Activated CD8-positive, alpha-beta memory T cell treated with anti-CD3 and anti-CD28 coated beads, Interleukin-2, amount 50 U/mL, for 48 hours (primary cell): ENCODE measurements around the gene LARGE1.

ENCODE experiments used
- DNase-seq: peaks from one replicate; pipeline ENCODE4 v3.0.0-alpha.2; 2020

LARGE1 gene

DNA sequence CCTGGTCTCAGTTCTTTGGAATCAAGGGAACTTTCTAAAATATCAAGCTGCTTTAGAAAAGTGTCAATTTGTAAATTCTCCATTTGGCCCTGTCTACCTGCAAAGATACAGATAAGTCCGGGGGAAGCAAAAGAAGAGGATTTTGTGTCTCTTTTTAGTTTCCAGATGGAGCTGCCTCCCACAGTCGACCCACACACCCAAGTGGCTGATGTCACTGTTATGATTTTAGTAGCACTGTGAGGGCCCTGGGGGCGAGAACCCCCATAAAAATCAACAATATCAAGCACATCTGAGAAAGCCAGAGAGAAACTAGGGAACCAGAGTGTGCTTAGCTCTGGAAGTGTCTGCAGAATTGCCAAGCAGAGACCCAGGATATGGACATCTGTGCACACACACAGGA lies 212.7 kb downstream of the LARGE1 start:
- no peak for DNase-seq

DNA sequence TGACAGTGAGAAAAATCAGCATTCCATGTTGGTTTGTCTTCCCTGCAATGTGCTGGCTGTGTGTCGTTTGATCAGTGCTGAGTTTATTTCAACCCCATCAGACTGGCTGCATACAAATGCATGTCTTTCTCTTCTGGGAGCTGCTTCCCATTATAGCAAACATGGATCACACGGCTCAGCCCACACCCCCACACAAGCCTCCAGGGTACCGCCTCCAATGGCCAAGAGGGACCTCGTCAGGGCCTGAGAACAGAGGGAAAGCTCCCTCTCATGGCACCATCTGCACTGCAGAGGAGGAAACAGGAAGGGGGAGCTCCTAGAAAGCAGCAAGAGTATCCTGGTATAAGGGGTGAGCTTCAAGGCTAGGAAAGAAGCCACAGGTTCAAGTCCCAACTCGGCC lies 214.2 kb downstream of the LARGE1 start:
- no peak for DNase-seq

DNA sequence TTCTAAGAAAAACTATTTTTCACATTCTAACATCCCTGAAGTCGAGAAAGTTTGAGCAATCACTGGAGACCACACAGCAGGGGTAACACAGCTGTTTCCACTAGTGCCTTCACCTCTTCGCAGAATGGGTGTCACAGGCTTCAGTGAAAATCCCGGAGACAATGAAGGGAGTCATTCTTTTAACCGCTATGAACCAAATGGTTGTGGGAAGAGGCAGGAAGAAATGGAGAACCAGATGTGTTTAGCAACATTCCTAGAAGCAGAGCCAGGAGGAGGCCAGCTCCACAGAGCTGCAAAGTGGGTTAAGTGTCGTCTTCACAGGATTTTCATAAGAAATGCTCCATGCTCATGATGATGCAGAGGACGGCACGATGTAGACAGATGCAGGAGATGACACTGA lies 221.1 kb downstream of the LARGE1 start:
- DNase-seq, result no peak

DNA sequence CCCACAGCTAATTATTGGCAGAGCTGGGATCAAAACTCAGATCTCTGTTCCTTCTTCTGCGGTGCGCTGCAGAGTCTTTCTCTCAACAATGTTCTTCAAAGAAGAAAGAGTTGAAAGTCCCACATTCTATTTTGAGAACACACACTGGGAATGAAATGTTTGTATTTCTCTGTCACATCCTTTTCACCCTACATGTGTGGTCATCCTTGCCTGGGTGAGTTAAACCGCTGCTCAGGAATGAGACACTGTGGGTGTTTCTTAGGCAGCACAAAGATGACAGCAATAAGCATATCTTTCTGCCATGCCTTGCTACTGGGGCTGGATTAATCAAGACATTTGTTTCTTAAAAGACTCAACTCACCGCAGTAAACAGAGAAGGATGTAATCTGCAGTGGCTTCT lies 222.6 kb downstream of the LARGE1 start:
- DNase-seq, result no peak

DNA sequence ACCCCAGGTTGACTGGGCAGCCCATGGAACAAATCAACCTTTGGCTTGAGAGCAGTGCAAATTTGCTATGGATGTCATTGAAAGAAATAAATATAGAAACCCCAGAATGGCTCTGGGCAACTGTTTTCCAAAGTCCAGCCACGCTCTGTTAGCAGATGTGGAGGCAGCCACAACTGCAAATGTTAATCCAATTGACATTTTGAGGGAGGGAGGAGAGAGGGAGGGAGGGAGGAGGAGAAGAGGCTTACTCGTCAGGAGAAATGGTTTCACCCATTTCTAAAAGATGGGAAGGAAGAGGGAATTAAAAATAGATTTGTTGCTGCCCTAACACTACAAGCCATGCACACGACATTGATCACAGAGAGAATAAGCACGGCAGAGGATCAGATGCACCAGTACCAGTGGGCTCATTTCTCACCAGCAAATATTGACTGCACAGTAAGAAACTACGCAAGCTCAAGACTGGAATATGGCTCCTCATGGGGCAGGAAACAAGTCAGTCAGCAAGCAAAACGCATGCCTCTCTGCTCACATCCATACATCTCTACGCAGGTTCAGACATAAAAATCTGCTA lies 229.1 kb downstream of the LARGE1 start:
- no peak for DNase-seq

DNA sequence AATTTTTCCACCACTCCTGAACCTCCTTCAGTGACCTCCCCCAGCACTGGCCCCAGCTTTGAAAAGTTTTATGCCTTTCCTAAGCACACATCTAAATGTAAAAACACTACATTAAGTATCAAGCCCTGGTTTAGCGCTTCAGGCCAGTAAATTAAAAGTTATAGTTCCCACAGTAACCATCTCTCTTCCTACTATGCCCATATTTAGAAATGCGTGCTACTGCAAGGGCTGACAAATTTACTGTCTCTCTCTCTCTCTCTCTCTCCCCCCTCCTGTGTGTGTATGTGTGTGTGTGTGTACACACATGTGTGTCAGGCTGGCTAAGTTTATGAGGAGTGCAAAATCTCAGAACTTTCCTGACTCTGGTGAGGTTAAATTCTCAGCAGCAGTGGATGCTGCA lies 231.4 kb downstream of the LARGE1 start:
- DNase-seq, result no peak

DNA sequence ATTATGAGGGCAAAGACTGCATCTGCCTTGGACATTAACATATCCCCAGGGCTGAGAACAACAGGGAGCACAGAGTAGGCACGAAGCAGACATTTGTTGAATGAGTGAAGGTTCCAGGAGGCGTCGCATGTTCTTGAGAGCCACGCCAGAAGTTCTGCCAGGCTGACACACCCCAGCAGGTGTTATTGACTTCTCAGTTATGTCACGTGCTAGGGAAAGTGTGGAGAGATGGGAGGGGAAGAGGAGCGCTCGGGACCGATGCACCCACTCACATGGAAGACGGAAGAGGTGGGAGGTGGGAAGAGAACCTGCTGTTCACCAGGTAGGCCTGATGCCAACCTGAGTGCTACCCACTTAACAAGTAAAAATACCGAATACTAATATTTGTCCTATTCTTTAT lies 232.8 kb downstream of the LARGE1 start:
- DNase-seq, result no peak

DNA sequence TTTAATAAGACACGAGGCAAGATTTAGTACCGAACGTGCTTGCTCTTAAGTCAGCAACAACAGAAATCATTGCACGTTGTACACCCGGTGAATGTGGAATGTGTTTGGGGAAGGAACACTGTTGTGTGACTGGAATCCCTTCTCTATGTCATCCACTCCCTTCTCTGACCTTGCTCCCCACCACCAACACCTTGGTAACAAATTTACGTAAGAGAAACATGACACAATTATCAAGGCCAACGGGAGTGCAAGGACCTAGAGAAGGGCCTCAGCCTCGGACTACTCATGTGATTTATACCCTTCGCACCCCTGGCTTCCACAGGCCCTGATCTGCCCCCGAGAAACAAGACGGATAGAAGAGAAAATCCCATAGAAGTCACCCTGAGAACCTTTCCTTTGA lies 236.2 kb downstream of the LARGE1 start:
- DNase-seq, result no peak

DNA sequence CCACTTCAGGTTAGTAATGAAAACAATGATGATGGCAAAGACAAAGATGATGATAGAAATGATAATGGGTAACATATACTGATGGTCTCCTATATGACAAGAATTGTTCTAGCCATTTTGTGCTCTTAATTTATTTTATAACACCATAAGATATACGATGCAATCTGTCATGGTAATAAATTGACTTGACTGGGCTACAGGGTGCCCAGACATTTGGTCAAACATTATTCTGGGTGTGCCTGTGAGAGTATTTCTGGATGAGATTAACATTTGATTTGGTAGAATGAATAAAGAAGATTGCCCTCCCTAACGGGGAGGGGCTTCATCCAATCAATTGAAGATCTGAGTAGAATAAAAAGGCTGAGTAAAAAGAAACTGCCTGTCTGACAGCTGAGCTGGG lies 237.3 kb downstream of the LARGE1 start:
- DNase-seq, result no peak

DNA sequence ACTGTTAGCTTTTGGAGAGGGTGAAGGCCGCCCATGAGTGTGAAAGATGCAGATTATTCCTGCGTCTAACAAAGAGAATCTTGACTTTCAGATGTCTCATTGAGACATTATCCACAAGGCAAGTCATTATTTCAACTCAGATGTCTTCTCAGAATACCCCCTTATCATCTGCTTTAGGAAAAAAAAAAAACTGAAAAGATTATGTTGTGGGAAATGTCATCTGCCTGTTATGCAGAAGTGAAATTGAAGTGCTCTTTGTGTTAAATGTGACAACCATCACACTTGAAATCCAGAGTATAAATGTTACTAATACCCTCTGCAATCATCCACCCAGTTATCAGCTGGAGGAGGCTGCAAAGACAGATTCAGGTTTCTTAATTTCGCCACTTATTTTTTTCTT lies 239.6 kb downstream of the LARGE1 start:
- DNase-seq, result no peak

DNA sequence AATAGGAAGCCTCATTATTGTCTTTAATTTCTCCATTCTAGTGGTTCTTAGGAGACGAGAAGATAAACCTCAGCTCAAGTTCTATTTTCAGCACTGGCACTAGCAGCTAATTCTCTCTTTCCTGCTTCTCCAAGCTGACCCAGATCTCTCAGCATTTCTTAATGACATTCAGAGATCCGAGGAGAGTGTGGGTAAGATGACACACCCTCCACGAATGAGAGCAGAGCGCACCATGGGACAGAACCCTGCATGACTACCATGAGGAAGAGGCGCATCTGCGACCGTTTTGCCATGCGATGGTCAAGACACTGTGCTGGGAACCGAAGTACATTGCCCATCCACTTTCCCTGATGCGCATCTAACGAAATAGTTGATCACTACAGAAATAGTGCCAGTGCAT lies 241.8 kb downstream of the LARGE1 start:
- DNase-seq, result no peak

DNA sequence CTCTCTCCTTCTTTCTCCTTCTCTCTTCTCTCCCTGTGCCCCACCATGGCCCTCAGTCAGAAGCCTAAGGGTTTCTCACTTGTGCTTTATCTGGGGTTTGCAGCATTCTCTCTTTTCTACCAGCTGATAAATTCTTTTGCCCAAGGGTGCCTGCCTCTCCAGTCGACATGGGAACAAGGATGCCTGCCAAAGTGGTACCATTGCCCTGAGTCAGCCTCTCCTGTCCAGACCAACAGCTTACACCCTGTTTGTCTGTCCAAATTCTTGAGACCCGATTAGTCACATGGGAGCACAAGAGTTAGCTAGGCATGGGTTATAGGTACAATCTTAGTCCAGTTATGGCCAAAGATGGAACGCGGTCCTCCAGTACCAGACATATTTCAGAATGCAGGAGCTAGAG lies 242.7 kb downstream of the LARGE1 start:
- no peak for DNase-seq

DNA sequence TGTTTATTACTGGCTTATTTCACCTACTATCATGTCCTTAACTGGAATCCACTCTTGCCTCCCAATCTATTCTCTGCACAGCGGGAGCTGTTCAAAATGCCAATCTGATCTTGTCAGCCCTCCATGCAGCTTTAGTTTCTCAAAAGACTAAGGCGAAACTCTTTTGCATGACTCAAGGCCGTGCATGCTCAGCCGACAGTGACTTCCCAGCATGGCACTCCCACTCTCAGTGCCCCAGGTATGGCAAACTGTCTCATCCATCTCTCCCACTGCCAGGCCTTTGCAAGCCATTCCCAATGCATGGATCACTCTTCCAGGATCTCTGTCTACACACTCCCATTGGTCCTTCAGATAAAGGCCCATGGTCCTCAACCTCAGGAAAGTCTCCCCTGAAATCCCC lies 245.9 kb downstream of the LARGE1 start:
- no peak for DNase-seq

DNA sequence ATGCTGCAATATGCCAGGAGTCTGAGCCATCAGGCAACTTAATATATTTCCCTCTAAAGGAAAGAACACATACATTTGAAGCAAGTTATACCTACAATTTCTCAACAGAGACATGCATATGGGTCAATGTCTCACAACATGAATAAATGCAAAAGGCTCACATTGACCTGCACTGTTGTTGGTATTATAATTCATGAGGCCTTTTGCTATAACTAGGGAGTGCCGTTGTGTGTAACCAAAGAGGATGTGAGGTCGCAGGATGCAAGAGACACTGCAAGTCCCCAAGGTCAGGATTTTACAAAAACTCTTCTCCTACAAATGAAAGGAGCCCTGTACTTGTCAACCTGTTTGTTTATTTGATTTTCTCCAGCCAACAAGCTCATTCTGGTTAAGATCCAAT lies 250.5 kb downstream of the LARGE1 start:
- no peak for DNase-seq

DNA sequence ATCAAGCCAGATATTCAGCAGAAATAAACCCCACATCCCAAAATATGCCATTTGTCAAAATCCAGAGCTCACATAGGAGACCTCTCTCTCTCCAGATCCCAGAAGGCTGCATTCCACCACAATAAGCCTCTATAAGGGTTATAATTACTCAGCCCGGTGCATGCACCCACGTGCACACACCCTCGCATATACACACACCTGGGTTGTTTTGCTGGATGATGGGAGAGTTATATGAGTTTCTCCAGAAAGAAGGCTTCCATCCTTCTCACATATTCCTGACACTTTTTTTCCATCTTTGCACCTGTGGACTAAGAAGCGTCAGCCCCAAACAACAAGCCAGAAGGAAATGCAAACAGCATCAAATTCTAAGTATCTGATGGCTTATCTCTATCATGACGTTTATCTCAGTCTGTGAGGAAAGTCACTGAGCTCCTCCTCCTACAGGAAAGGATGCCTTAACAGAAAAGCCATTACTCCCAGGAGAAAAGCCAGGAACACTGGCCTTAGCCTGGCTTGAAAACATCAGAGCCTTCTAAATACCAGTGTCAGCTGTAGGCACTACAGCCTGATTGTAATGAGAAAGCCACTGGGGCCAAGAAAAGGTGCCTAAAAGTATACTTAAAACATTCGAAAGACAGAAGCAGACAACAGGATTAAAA lies 253.2 kb downstream of the LARGE1 start:
- DNase-seq, result no peak

DNA sequence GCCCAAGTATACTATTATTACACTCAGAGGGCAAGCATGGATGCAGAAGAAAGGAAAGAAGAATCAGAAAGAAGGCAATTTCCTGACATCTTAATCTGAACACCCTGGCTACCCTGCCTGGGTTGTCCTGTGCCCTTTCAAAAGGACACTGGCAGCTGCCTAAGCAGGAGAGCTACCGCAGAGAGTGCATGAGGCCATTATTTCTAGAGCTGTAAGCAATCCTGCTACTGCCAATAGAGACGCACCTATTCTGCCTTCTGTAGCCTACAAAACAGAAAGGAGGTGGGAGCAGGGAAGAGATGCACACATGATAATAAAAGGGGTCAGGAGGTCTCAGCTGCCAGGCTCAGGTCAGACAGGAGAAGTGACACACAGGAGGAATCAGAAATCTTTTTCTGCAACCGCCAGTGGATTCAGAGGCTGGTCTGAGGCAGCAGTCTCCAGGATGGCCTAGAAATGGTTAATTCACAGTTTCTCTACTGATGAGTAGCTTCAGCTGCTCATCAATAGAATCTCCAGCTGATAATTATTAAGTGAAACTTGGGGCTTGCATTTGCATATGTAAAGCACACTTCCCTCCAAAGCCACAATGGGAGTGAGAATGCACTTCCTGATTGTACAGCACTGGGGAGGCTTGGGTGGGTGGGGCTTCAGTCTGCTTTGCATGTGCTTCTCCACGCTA lies 253.9 kb downstream of the LARGE1 start:
- DNase-seq, result no peak

DNA sequence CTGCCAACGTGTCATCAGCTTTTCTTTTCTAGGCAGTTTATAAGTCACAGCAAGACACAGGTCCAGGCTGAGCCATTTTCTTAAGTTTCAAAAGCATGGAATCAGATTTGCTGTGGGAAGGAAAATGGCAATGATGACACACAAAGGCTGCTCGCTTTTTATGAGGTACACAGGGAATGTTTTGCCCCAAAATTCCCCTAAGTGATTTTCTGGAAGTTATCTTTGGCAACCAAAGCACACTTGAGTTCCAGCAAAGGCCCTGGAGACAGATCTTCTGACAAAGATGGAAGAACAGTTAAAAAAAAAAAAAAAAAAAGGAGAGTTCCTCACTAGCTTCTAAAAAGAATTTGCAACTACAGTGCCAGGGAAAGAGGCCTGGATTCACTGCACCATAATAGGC lies 260.8 kb downstream of the LARGE1 start:
- no peak for DNase-seq

DNA sequence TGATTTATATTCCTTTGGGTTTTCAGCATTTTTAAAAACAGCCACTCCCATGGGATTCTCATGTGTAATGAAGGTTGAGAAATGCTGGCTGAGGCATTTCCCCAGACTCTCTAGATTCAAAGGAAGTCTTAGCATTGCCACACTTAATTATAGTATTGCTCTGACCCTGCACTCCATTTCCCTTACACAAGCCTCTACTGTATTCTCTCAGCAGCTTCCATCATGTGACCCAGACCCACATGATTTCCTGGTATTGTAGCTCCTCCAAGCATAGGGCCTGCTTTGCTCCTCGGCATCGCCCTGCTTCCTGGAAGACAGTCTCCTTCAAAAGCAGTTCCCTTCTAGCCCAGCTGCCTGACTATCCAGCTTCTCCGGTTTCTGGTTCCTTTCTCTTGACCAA lies 261.5 kb downstream of the LARGE1 start:
- no peak for DNase-seq

DNA sequence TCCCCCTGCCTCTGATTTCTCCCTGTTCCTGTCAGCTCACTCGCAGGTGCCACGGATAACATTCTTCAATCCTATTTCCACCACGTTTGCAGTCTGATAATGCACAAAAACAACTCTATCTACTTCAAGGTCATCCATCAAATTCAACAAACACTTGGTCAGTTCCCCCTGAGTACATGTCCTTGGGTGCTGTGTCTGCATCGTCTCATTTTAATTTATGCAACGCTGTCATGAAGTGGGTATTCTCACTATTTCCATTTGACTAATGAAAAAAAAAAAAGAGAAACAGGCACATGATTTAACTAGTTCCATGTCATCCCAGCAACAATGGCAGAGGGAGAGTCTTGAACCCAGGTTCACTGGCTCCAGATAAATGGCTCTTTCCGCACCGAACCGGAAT lies 262.6 kb downstream of the LARGE1 start:
- no peak for DNase-seq

DNA sequence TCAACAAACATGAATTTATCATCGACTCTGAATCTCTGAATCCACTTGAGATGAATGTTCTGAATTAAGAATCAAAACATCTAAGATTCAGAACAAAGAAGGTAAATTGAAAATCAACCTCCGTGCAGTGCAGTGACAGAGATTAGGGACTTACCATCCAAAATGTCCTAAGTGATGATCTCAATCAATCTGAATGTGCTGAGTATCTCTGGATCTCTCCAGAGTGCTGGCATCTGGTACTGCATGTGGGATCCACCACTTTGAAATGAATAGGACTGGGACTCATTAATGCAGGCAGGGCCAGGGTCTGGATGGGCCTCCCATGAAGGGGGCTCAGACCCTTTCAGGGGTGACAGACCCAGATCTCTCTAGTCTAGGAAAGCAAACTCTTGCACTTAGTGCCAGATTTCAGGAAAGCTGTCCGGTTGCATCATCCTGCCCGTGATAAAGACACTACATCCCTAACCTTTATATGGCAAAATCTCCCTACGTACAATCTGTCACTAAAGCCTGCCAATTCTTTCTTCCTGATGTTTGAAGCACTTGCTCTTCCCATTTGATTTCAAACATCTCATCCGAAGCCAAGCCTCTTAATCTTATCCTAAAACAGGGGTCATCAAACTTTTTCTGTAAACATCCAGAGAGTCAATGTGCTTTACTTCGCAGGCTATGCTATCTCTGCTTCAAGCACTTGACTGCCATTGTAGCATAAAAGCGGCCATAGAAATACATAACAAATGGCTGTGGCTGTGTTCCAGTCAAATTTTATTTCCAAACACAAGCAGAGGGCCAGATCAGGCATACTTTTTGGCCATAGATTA lies 263.3 kb downstream of the LARGE1 start:
- no peak for DNase-seq

DNA sequence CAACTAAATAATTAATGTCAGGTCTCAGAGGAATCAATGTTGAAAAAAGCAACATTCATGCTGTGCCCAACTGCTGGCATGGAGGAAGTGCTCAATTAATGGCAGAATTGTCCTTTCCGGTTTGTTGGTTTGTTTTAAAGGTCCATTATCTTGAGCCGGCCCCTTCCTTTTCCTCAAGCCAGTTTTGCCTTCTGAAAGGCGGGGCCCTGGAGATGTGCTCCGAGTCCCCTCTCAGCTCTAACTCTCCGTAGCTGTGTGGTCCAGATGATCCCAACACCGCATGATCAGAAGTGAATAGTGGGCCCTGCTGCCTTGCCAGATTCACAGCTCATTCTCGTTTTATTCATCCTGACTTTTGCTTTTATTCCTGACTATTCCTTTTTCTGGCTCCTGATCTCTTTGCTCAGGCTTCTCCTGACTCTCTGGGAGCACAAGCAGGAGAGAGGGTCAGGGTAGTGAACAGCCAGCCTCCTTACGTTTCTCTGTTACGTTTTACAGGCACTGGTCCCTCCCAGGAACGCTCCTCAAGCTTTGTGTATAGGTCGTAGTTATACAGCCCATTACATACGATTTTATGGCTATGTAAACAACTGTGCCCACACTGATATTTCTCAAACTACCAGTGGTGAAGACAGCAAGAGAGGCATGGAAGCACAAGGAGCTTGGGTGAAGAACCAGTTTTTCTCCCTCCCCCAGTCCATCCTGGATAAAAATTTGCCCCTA lies 265.9 kb downstream of the LARGE1 start:
- no peak for DNase-seq

DNA sequence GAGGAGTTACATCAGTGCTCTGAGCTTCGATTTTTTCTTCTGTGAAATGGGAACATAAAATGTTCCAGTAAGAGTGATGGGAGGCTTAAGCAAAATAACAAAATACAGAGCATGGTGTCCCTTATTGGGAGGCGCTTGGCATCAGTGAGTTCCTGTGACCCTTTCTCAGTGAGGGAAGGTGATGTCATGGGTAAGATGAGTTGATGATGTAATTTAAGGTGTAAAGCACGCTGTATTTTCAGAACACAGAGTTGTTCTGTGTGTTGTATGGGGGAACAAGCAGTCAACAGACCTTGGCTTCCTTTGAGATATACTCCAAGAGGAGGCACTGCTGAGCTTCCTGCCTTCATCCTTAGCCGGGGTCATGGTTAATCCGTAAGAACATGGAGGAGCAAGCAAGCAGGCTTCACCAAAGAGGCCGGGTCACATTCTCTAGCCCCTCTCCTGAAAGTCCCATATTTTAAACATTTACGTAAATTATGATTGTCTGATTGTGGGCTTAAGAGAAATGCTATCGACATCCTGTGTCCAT lies 266.7 kb downstream of the LARGE1 start:
- no peak for DNase-seq

DNA sequence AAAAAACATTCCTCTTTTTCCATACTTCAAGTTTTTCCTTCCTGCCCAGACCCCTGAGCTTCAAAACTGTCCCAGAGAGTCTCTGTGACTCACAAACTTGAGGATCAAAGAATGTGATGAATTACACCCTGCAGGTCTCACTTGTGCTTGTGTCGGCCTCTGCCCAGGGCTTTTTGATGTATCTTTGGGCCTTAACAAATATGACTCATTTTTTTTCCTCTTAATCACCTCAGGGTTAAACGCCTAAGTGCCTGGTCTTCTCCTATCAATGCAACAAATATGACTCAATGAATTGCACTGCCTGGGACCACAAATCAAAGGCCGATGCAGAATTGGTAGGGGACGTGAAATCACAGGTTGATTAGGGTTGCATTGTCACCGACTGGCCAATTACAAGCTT lies 267.7 kb downstream of the LARGE1 start:
- no peak for DNase-seq
